GM18867 (cell line): Measurements from ENCODE around the gene TRIAP1.
A peak's percentile ranks its signal among the peaks of the same experiment; 100 is the strongest.
"Not testable (repeated sequence)": the region's sequence is repeated elsewhere in the genome, so short reads cannot be mapped to it uniquely, and the experiment has no call there.

ENCODE experiments used
- ATAC-seq: cut with Tn5 transposase; IDR thresholded peaks from one replicate; pipeline ENCODE4 v1.9.1; 2021; ENCODE audit warnings: mild to moderate bottlenecking, moderate library complexity; ENCODE audit not compliant: unreplicated experiment

Gene TRIAP1

DNA sequence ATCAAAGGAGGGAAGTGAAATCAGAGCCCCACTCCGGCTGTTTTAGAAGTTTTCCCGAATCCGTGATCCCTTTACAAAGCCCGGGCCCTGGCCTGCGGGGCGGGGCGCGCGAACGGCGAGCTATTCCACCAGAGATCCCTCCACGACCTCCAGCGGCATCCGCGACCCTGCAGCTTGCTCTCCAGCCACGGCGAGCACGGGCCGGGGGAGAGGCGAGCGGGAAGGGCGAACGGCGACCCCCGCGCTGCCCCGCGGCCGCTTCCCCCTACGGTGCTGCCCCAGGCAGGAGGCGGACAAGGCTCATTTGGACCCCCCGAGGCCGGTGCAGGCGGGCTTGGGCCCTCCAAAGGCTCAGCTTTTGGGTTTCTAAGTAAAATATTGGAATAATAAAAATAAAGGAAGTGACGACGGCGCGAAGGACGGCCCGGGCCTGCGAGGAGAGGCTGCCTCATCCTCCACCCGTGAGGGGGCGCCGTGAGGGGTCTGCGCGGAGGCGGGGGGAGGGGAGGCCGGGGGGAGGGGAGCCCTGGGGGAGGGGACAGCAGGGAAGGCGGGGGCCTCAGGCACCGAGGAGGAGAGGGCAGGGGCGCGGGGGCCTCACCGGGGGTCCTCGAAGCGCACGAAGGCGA is 22.8 kb upstream of the TRIAP1 start:
- peak; percentile 24 for ATAC-seq

DNA sequence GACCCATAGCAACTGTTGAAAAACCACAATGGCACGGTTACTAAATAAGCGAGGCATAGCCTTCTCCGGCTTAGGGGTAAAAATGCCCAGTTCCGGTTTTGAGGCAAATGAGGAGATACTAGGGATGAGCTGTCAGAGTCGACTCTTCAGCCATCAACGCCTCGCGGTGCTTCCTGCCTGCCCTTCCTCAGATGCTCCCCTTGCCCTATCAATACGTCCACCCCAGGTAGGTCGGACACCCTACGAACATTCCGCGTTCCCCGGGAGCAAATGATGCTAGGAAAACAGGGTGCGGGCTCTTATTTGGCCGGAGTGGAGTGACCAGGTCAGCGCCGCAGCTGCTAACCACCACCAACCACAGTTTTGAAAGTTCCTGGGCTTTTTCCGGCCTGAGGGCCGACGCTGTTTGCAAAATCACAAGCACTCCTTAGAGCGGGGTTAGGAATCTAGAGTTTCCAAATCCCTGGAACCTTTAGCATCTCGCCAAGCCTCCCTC is 22.2 kb upstream of the TRIAP1 start:
- no peak for ATAC-seq

DNA sequence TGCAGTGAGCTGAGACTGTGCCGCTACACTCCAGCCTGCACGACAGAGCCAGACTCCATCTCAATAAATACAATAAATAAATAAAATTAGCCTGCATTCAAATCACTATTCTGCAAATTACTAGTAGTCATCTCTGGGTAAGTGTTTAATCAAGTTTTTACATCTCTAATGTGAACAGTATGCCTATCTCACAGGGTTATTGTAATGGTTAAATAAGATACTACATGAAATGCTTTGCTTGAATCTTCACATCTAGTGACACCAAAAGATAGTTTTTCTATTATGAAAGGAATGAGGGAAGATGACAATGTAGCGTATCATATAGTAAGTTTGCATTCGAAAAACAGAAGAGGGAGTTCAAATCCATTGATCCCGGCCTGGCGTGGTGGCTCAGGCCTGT is 21.3 kb upstream of the TRIAP1 start:
- ATAC-seq = no peak

DNA sequence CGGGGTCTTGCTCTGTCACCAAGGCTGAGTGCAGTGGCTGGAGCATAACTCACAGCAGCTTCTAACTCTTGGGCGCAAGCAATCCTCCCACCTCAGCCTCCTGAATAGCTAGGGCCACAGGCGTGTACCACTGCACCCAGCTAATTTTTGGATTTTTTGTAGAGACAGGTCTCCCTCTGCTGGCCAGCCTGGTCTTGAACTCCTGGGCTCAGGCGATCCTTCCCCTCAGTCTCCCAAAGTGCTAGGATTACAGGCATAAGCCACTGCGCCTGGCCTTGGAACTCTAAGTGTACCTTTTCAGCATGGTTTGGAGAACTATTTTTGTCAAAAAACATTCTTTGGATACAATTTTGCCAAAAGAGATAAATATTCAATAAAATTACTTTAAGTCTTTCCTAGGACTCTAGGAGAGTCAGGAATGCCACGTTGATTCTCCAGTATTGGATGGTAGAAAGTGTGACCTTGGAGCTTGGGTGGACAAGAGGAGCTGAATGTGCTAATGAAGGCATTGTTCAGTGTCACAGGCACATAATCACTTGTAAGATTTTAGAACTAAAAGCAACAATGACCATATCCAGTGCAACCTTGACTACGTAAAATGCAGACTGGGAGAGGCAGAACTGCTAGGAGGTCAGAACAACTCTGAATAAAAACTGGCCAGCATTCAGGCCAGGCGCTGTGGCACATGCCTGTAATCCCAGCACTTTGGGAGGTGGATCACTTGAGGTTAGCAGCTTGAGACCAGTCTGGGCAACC is 20.6 kb upstream of the TRIAP1 start:
- ATAC-seq = no peak

DNA sequence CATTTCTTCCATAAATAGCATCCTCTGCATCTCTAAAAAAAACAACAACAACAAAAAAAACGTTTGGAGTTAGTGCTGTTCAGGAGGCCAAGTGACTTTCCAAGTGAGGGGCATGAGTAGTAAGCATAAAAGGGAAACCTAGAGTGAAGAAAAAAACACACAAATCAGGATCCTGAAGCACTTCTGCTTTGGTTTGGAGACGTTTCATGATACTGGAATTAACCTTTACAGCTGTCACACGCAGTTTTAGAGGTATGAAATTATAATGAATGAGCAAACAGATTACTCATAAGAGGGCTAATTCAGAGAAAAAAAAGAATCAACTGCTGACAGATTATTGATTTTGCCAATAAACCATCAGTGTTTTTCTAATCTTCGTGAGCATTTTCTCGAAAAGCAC is 19.6 kb upstream of the TRIAP1 start:
- no peak for ATAC-seq

DNA sequence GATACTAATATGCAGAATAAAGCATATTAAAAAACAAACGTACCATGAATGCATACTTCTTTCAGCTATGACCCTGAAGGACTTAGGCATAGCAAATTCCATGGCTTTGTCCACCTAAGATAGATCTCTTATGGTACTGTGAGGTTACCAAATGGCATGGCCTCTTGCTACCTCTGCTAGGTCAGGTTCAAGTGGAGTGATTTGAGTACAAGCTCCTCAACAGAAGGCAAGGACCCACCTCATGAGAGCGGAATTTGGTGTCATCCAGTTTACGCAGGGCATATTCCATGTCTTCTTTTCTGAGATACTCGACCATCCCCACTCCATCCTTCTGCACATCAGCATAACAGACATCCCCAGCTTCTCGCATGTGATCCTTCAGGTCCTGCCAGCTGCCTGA is 17.5 kb upstream of the TRIAP1 start:
- no peak for ATAC-seq

DNA sequence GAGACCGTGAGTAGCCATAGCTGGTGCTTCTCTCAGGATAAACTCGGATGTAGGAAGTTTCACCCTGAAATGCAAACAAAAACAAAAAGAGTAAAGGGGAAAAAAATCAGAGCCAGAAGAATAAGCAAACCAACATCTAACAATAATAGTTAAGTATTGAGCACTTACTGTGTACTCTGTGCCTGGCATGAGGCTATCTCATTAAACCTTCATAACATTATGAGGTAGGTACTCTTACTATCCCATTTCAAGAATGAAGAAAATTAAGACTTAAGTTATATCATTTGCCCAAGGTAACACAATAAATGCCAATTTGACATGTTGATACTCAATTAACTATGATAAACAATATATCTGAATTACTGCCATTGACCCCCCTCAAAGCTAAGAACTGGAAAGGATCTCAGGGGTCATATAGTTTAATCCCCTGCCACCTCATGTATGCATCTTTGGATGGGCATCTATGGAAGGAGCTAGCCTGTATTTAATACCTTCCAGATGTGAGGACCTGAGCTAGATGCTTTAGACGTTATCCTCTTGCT is 16.0 kb upstream of the TRIAP1 start:
- no peak for ATAC-seq

DNA sequence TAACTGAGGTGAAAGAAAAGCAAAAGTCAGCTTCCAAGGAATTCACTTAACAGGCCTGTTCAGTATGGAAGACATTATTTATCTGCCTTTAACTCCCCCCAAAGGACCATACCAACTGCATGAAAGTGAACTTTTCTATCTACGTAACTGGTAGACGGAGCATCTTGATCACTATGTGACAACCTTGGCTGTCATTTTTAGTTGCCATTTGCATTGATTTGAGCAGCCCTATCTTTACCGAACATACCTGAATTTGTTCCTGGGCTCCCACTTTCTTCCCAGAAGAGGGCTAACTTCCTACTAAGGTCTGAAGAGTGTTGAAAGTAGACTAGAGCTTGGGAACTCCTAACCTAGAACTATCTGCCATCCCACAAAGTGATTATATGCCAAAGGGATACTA is 14.0 kb upstream of the TRIAP1 start:
- ATAC-seq = no peak

DNA sequence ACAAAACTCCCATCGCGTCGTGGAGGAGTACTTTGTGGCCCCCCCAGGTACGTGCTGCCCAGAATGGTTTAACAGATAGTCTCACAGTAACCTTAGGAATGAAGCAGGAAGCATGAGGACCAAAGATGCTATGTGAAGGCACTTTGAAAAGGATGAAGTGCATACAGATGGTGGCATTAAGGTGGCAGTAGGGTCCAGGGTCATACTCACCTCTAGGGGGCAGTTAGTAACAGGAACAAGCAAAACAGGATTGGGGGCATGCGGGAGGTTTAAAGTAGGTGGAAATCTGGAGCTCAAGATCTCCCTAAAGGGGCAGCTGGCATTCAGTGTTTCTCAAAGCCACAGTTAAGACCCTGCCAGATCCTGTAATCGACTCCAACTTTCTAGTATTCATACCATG is 10.9 kb upstream of the TRIAP1 start:
- ATAC-seq = no peak

DNA sequence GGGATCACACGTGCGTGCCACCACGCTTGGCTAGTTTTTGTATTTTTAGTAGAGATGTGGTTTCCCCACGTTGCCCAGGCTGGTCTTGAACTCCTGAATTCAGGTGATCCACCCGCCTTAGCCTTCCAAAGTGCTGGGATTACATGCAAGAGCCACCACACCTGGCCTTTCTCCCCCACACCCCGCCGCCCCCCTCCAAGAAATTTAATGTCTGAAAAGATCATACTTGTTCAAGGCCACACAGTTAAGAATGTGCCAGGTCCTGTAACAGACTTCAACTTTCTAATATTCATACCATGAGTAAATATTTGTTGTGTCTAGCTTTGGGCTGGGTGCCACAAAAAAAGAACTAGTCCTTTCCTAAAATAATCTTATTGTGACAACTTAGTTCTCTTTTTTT is 9.1 kb upstream of the TRIAP1 start:
- ATAC-seq = no peak

DNA sequence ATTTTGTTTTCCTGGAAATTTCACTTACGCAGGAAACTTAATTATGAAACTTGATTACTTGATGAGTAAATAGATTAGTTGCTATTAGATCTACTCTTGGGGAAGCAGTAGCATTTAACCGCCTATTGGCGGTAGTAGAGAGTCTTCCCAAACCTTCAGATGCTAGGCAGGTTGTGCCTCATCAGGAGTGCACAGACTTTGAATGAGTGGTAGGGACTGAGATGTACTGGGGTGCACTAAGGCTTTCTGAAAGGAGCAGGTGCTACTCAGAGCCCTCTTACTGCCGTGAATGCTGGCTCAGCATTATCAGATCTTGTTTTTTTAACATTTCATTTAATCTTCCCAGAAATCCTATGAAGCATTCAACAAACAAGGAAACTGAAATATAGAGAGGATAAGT is 7.8 kb upstream of the TRIAP1 start:
- no peak for ATAC-seq

DNA sequence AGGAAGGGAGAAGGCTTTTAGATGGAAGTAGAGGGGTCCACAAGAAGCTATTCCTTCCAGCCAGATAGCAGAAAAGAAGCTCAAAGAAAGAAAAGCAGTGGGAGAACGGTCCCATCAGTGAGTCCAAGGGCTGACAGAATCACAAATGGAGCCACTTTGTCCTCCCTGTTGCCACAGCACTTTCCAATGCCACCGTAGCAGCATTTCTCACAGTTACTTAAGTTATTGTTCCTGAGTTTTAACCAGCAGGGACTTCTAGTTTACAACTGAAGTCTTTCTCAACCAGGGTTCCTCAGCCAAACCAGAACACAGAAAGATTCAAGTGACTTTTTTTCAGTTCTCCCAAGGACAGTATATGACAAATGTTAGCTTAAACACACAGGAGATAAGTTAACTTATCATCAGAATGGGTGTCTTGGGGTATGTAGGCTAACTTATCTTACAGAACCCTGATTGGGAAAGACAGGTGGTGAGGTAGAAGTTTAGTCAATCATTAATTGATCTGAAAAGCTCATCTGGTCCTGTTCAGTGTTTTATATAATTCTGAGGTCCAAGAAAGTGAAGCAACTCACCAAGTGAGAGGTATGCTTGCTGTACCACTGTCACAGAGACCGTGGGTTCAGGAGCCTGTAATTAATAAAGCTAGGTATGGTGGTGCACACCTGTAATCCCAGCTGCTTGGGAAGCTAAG is 7.0 kb upstream of the TRIAP1 start:
- no peak for ATAC-seq

DNA sequence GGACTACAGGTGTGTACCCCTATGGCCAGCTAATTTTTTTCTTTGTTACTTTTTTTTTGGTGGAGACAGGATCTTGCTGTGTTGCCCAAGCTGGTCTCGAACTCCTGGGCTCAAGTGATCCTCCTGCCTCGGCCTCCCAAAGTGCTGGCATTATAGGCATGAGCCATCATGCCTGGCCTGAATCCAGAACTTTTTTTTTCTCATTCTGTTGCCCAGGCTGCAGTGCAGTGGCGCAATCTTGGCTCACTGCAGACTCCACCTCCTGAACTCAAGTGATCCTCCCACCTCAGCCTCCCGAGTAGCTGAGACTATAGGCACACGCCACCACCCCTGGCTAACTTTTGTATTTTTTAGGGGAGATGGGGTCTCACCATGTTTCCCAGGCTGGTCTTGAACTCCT is 6.3 kb upstream of the TRIAP1 start:
- not testable (repeated sequence) for ATAC-seq

DNA sequence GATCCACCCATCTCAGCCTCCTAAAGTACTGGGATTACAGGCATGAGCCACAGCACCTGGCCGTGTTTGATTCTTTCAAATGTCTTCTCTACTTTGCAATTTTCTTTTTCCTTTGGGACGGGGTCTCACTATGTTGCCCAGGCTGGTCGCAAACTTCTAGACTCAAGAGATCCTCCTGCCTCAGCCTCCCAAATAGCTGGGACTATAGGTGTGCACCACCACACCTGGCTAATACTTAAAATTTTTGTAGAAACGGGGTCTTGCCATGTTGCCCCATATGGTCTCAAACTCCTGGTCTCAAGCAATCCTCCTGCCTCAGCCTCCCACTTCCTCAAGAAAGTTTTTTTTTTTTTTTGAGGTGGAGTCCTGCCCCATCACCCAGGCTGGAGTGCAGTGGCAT is 1.8 kb upstream of the TRIAP1 start:
- no peak for ATAC-seq

DNA sequence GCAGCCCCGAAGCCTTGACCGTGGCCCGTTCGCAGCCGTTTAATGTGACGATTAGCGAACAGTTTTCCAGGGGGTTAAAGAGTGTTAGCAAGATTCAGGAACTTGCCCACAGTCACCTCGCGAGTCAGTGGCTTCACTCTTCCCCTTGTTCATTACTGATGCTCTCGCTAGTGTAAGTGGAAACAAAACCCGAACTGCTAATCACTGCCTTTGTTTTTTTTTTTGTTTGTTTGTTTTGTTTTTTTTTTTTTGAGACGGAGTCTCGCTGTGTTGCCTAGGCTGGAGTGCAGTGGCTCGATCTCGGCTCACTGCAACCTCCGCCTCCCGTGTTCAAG is 627 bp upstream of the TRIAP1 start:
- not testable (repeated sequence) for ATAC-seq

DNA sequence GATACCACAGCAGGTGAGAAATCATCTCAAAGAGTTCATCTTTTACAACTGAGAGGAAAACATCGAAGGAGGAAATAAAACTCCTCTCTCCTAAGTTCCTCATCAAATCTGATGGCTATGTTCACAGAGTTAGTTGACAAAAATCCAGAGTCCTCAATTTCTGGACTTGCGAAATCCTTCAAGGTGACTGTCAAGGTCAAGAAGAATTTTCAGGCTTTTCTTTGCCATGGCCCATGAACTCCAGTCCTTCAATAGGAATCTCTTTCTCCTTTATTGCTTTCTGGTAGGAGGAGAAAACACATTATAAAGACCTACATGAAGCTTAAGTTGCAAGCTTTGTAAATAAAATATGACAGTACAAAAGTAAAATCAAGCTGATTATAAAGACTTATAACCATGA is 1.5 kb downstream of the TRIAP1 start:
- no peak for ATAC-seq

DNA sequence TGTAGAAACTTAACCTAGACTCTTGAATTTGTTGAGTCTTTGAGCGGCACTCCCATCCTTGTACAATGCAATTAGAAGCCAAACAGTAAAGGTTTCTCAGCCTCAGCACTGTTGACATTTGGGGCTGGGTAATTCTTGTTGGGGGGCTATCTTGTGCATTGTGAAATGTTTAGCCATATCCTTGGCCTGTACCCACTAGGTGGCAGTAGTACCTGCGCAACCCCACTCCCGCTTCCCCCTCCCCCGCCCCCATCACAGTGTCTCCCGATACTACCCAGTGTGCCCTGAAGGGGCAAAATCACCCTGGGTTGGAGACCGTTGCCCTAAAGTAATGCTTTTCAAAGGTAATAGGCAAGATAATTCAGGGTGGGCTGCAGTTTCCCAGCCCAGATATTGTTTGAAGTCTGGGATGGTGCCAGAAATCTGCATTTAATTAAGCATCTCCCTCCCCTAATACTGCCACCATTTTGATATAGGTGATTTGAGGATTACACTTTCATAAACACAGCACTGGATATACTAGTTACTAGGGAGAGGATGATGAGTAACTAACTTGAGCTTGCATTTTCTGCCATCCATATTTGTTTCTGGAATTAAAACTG is 6.4 kb downstream of the TRIAP1 start:
- ATAC-seq = no peak

DNA sequence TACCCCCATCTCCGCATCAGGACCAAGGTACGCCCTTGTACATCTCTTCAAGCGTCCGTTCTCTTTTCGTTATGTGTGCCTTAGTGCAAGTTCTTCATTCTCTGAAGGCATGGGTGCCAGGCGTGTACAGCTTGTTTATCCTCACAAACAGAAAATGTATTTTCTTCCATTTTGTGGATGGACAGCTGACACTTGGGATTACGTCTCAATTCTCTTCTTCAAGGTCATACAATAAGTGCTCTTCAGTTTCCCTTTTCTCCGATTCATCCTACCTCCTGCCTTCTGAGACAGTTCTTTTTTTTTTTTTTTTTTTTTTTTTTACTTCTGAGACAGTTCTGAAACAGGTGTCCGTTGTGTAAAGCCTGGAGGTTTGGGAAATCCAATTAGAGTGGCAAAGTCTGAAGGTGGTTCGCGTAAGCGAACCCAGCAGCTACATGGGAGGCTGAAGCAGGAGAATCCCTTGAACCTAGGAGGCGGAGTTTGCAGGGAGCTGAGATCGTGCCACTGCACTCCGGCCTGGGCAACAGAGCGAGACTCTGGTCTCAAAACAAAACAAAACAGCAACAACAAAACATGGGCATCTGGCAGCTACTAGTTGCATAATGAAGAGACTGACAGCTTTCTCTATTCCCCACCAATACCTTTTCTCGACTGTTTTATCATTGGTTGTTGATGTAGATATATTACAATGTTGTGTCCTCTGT is 7.5 kb downstream of the TRIAP1 start:
- ATAC-seq = no peak

DNA sequence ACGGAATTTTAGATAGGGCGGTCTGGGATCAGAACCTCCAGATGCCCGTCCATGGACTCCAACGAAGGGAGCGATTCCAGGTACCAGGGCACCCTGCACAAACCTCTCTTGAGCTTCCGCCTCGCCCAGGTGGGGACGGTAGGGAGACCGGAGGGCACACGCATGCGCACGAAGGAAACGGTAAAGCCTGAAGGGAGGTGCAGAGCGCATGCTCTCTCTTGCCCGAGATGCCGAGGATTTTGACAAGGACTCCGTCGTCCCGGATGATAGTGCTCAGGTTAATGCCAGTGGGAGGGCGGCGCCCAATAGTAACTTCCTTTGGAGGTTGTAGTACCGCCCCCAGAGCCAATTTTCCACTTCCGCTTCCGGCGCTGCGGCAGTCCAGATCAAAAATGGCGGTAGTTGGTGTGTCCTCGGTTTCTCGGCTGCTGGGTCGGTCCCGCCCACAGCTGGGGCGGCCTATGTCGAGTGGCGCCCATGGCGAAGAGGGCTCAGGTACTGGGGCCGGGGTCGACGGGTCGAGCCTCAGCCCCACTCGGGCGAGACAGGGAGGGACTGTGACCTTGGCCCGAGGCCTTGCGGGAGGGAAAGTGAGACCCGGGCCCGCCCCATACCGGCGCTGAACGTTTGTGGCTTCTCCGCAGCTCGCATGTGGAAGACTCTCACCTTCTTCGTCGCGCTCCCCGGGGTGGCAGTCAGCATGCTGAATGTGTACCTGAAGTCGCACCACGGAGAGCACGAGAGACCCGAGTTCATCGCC is 8.3 kb downstream of the TRIAP1 start, which contains the start of gene COX6A1:
TSS of gene COX6A1 (plus strand) at position 379 of the 760 bp plus-strand sequence. CDS start at position 393, 14 bp downstream.
- ATAC-seq = peak; percentile 93
